PC-3 (cell line): ENCODE measurements around the gene GRIA4.

Experiments used
- CTCF ChIP-seq: fragments of 300-600 bp; sonication (generic); conservative IDR thresholded peaks from 2 replicates; pipeline ENCODE4 v1.5.1; 2017; ENCODE audit warnings: antibody characterized with exemption, low read depth, mild to moderate bottlenecking, low read length
- EZH2 ChIP-seq: fragments of 300-600 bp; sonication (generic); IDR thresholded peaks from one replicate; pipeline ENCODE4 v1.6.1; 2017; ENCODE audit warnings: antibody characterized with exemption, mild to moderate bottlenecking, low read length; ENCODE audit not compliant: unreplicated experiment

GRCh38 chr11:105642870-105643269 is 33.0 kb downstream of the GRIA4 start:
- no peak for TF ChIP-seq CTCF
- no peak for TF ChIP-seq EZH2
